Stomach smooth muscle (tissue), 2 donors: ENCODE results near the gene DAD1.

ENCODE experiments used
- H3K27ac ChIP-seq: one replicate; pipeline ENCODE4 v1.7.0; 2013; ENCODE audit warnings: mild to moderate bottlenecking, low read length, inconsistent platforms
- H3K27me3 ChIP-seq, 2 donors: one replicate each; pipeline ENCODE4 v1.7.0; 2013; ENCODE audit warnings: low read length in 2 of 2; ENCODE audit not compliant: insufficient read depth in 2 of 2, control insufficient read depth in 1 of 2
- H3K36me3 ChIP-seq, 2 donors: one replicate each; pipeline ENCODE4 v1.7.0; 2013; ENCODE audit warnings: low read length in 2 of 2; ENCODE audit not compliant: control insufficient read depth in 2 of 2, insufficient read depth in 2 of 2
- H3K4me1 ChIP-seq: one replicate; pipeline ENCODE4 v1.7.0; 2013; ENCODE audit warnings: low read length; ENCODE audit not compliant: control insufficient read depth, insufficient read depth
- H3K4me3 ChIP-seq, 2 donors: one replicate each; pipeline ENCODE4 v1.7.0; 2013; ENCODE audit warnings: low read length in 2 of 2
- H3K9ac ChIP-seq, 2 donors: one replicate each; pipeline ENCODE4 v1.7.0; 2013; ENCODE audit warnings: low read length in 2 of 2, mild to moderate bottlenecking in 1 of 2
- H3K9me3 ChIP-seq, 2 donors: one replicate each; pipeline ENCODE4 v1.7.0; 2013; ENCODE audit warnings: low read length in 2 of 2; ENCODE audit not compliant: control insufficient read depth in 2 of 2
- donor health status: healthy.
- donor health status: Pancreatic carcinoma.

DAD1 gene

GRCh38 chr14:22517117-22517720 lies 71.8 kb downstream of the DAD1 start:
- Histone ChIP-seq H3K4me1 (peaks cover 34% of the 10 kb centered on the region), H3K36me3 (no peaks in the 10 kb centered on the region), H3K27ac (no peak overlapping the region), H3K9ac (no peak overlapping the region), H3K9me3 (no peaks in the 10 kb centered on the region), H3K27me3 (no peaks in the 10 kb centered on the region), H3K4me3 (no peak overlapping the region)

- no peaks in the 10 kb centered on the region for H3K9me3 ChIP-seq
- H3K4me1 ChIP-seq: peaks cover 42% of the 10 kb centered on the region
- H3K9ac ChIP-seq: no peak overlapping the region
- H3K27ac ChIP-seq: peak overlapping the region; percentile 61
- no peaks in the 10 kb centered on the region for H3K36me3 ChIP-seq
- peak overlapping the region; percentile 29 to 45 for H3K4me3 ChIP-seq
- H3K27me3 ChIP-seq: no peaks in the 10 kb centered on the region
Measured at GRCh38 chr14:22515929-22516328, 73.1 kb downstream of the DAD1 start.
